T1000 (cell line): ENCODE data around the gene DACH2.

Experiments
- DNase-seq: peaks from one replicate; lab custom pipeline; 2025; ENCODE audit warnings: mixed read lengths; lab: John Stamatoyannopoulos, UW

The DACH2 gene

GRCh38 chrX:86806786-86807185, 658.5 kb downstream of the DACH2 start:
- DNase-seq, result no peak

DNA sequence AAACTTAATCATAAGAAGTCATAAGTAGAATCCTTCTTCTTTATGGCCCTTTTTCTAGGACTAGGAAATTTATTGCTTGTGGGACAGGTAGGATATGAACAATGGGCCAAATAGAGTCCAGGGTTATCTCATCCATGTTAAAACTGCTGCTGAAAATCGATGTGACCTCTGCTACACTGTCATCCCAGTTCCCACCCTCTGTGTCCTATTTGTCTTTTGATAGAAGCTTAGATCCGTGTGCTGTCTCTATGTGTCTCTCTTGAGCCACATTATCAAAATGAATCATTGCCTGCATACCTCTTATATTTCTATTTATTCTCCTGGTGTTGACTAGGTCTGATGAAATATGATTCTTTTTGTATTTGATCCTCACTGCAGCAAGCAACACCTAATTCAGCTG, 661.4 kb downstream of the DACH2 start:
- DNase-seq, result no peak

DNA sequence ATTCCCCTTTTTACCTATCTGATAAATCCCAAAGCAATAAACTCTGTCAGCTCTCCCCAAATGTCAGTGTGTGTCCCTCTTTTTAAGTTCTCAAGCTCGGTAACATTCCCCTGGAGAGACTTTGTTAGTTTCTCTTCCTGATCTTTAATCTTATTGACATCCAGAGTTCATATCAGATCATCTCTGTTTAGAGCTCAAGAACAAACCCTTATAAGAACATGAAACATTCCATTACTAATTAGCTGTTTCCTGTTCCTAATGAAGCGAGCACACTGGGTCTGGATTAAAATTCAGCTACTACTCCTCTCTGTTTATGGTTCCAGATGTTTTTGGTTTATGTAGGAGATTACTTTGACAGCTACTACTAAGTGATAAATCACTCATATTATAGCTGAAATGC, 681.5 kb downstream of the DACH2 start:
- DNase-seq, result no peak

DNA sequence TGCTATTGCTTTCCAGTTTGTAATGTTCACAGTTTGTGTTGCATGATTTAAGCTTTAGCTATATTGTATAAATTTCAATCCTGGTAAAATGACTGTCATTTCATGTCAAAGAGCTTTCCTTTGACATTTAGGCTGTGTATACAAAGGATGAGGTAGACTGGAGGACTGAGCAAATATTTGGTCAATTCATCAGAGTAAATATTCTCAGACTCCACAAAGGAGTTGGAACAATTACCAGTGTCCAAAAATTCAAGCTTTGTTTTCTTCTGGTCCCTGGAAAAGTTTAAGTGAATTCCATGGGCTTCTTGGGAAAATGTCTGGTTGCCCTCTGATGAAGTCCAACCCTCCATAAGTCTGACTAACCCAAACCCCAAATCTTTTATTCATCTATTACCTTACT, 682.4 kb downstream of the DACH2 start:
- DNase-seq, result no peak

- no peak for DNase-seq
These were observed 696.9 kb downstream of the DACH2 start for GRCh38 chrX:86845101-86845500.
